GM19468 (cell line): ENCODE measurements around the gene WHRN.

Experiments
- ATAC-seq: cut with Tn5 transposase; IDR thresholded peaks from one replicate; pipeline ENCODE4 v1.9.1; 2021; ENCODE audit warnings: mild to moderate bottlenecking, moderate library complexity, moderate number of reproducible peaks; ENCODE audit not compliant: unreplicated experiment; ENCODE audit errors: extremely low read depth

Gene WHRN

DNA sequence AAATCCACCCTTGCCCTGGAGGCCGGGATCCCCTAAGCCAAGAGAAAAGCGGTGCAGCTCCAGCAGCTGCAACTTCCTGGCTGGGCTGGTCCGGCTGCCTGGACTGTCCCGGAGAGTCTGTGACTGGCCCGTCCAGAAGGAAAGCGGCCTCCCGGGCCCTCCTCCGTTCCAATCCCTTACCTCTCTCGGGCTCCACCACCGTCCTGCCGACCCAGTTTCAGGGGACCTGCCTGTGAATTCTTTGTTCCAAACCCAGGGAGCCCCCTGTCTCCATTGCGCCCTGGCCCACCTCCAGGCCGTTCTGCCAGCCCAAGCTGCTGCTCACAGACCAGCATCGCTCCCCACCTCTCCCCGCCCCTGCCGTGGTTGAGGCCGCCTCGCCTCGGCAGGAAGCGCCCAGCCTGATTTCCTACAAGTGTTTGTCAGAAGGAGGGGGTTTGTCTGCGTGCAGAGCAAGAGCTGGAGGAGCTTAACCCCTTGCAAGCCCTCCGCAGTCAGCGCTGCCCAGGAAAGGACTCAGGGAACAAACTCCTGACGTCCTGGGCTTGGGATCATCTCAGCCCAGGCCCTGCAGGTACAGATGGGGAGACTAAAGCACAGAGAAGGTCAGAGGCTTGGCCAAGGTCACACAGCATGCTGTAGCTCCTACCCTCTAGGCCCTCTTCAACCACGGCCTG is 117.5 kb downstream of the WHRN start, which contains the start of gene AKNA:
Gene AKNA (minus strand): TSS at position 303 of the 677 bp plus-strand sequence. CDS start 6,649 bp downstream, outside the sequence.
- no peak for ATAC-seq

GRCh38 chr9:114386886-114387679 is 118.2 kb downstream of the WHRN start:
- ATAC-seq: no peak

DNA sequence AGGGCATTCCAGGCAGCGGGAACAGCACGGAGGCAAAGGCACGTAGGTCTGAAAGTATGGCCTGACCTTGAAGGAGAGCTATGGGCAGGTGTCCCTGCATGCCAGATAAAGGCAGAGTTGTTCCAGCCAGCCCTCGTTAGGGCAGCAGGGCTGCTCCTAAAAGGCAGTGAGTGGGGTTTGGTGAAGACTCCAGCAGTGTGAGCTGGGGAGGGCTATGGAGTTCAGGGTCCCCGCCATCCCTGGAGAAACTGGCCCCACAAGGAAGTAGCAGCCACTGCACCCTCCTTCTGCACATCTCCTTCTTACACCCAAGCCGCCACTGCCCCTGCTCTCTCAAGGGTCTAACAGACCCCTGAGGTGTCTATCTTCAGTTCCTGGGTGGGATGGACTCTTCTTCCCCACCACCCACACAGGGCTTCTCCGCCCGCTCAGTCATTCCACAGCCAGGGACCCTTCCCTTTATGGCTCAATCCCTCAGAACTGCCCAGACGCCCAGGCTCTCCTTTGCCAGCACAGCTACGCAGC is 118.8 kb downstream of the WHRN start:
- no peak for ATAC-seq

DNA sequence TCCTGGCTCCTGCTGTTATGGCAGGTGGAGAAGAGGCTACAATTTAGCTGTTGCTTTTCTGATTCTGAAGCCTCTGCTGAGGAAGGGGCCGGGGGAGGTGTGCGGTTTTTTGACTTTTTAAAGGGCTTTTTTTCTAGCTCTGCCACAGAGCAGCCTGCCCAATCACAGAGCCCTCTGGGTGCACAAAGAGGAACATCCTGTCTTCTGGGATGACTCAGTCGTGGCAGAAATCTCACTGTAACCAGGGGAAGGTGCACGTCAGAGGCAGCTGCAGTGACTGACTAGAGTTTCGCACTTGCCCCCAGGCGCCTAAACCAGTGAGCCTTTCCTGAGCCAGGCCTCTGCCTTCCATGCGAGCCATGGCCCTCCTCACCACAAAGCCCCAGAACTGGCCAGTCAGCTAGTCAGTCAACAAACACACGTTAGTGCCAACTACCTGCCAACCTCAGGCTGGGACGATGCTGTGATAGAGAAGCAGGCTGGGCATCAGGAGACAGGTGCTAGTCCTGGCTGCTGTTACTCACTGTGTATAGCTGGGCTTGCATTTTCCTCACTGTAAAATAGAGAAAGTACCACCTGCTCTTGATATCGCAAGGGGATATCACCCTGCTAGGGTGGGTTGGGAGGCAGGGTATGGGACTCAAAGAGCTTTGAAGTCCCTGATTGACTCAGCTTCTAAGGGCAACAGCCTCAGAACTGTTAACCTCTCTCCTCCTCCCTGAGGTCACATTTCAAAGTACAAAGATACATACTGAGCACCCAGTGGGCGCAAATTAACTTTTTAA is 119.7 kb downstream of the WHRN start:
- peak; percentile 70 for ATAC-seq

- ATAC-seq: no peak
These were observed 120.4 kb downstream of the WHRN start for GRCh38 chr9:114384836-114385396.

GRCh38 chr9:114384341-114384740 is 120.9 kb downstream of the WHRN start:
- ATAC-seq: no peak

GRCh38 chr9:114383521-114384231 is 121.6 kb downstream of the WHRN start:
- no peak for ATAC-seq

DNA sequence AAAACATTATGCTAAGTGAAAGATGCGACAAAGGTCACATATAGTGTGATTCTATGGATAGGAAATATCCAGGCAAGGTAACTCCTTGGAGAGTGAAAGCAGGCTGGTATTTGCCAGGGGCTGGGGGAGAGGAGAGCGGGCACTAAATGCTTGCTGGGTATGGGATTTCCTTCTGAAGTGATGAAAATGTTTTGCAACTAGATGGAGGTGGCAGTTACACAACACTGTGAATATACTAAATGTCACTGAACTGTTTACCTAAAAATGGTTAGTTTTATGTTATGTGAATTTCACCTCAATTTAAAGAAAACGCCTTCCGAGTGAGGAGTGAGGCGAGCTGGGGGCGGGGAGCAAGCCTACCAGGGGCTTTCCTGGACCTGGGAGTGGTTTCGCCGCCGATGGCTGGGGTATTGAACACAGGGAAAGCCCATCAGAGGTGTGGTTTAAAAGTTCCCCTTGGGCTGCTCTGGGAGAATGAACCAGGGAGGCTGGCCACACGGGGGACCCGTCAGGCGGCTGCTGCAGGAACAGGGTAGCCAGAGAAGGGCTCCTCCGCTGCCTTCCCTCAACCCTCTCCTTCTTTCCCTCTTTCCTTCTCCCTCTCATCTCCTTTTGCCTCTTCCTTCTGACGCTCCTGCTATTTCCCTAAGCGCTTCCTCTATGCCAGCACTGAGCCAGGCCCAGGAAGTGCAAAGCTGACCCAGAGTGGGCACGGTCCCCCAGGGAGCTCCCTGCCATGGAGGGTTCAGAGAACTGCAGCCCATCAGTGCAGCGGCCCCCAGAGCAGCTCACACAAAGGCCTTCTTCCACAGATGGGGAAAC is 122.4 kb downstream of the WHRN start:
- no peak for ATAC-seq

- ATAC-seq: no peak
These were observed 126.4 kb downstream of the WHRN start for GRCh38 chr9:114378883-114379282.

GRCh38 chr9:114378016-114378415 is 127.3 kb downstream of the WHRN start:
- ATAC-seq: no peak

GRCh38 chr9:114376586-114377445 is 128.5 kb downstream of the WHRN start:
- ATAC-seq: no peak

GRCh38 chr9:114375386-114376175 is 129.7 kb downstream of the WHRN start:
- no peak for ATAC-seq

DNA sequence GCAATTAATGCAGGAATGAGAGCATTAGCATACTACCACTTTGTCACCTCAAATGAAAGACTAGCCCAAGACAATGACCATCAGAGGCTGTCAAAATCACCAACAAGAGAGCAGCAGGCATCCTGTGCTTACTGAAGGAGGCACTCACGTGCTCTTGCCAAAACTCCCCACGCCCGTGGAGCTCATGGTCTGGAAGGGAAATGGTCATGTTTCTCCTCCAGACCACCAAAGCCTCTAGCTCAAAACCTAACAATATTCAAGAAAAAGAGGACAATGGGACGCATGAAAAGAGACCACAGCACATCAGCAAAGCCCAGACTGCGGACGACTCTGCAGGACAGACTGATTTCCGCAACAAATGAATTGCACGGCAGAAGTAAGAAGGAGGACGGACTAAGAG is 130.3 kb downstream of the WHRN start:
- no peak for ATAC-seq

DNA sequence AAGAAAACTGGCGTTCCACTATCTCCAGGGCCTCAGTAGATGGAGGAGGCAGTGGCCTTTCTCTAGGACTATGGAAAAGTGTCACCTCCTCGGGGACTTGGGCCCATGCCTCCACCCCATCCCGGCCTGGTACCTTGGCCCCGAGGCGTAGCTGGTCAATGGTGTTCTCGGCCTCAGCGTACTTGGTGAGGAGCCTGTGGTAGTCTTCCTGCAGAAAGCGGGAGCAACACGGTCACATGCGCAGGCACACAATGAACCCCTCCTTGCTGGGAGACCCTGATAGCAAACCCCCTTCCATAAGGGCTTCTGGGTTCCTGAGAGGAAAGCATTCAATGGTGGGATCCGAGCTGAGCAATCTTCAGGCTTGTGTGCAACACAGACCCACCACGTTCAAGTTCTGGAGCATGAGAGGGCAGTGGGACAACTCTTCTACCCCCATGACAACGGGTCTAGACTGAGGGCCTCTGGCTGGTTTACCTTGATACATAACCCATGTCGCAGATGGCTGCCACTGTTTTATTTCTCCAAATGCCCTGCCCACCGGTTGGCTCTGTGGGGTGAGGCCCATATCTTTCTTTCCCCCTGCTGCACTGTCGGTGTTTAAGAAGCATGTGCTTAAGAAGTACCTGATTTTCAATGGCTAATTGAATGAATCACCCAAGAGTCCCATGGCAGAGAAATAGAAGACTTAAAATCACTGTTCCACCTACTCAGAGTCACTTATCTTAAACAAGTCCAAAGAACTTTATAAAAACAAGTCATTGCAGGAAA is 131.1 kb downstream of the WHRN start:
- no peak for ATAC-seq

GRCh38 chr9:114372921-114373448 is 132.3 kb downstream of the WHRN start:
- peak; percentile 96 for ATAC-seq
